ENCODE results near the gene TRIM63. TPM values are rescaled to one million over a fixed set of nuclear protein-coding genes. Genes with fewer than 3 reads are reported as not detected.

TRIM63 gene
- total and polyA plus RNA-seq, 9 of the 15 experiments (the other 6 are each of a cell fraction or from before 2014, with no cell fraction given) = 0.08 to 0.57 (median 0.36) TPM

DNA sequence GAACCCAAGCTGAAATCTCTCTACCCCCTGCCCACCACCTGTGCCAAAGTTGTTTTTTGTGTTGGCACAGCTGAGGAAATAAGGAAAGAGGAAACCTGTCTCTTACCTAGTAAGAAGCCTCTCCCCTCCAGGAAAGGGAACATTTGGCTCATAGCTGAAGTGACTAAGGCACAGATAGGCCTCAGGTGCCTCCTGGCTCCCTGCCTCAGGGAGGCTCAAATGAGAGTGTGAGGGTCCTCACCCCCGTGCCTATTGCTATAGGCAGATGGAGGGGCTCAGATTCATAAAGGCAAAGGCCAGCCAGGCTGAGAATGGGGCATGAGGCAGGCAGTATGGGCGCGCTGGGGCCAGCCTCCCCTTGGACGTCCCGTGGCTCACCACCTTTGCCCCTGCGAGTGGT is 29.0 kb downstream of the TRIM63 start:
- 0 out of 2 replicates have a peak, but pooled peaks have one; percentile 20 for TF ChIP-seq ZNF592 (IDR thresholded peaks at IDR 0.05)
- no peak for TF ChIP-seq PHF8 (IDR thresholded peaks at IDR 0.05; ENCODE audit: borderline replicate concordance, low read length)
- no TSS peak for BruUV-seq (replicated peaks)
- H3K79me2 ChIP-seq (ENCODE audit: control insufficient read depth, insufficient read depth, low read length) = peaks cover 8% of the 10 kb centered on the region; the same call in 2 of the 3 replicates
- in situ Hi-C loops (cut with MboI) (no loop called here), intact Hi-C loops (cut with micrococcal nuclease) (no loop called here)
- CTCF ChIA-PET (ENCODE audit: low intra/inter-chr PET ratio) = interaction anchor here (3.9 kb wide), 1 partner anchor 106 kb away, joined by 65 read pairs; no protein-coding TSS in a partner anchor
- FAIRE-seq = no peak
- ATAC-seq = no peak
- no peak overlapping the region for H3K4me3 ChIP-seq
- H3K36me3 ChIP-seq (ENCODE audit: control insufficient read depth, insufficient read depth, low read length) = no peaks in the 10 kb centered on the region
- no peaks in the 10 kb centered on the region for H3K9me1 ChIP-seq (ENCODE audit: control insufficient read depth, insufficient read depth, low read length)
- no peak overlapping the region for H3K4me2 ChIP-seq (ENCODE audit: insufficient read depth, low read length)
- H3K27me3 ChIP-seq (ENCODE audit: control insufficient read depth in 2 of 2, insufficient read depth in 2 of 2, low read length in 2 of 2) = no peaks in the 10 kb centered on the region
- no peaks in the 10 kb centered on the region for H4K20me1 ChIP-seq (replicated peaks; ENCODE audit: control insufficient read depth, insufficient read depth, low read length)
- POLR2A ChIA-PET = interaction anchor here (0.6 to 1.9 kb wide), 8 partner anchors 16 to 106 kb away, joined by 3 to 8 read pairs (median 4); no protein-coding TSS in a partner anchor
- H3K4me1 ChIP-seq (replicated peaks in 1 of 2; ENCODE audit: control insufficient read depth in 2 of 2, insufficient read depth in 2 of 2, low read length in 2 of 2) = peaks cover 27 to 55% of the 10 kb centered on the region in 2 experiments
- H3K9me3 ChIP-seq (replicated peaks; ENCODE audit: control insufficient read depth, insufficient read depth, low read depth, low read length) = no peaks in the 10 kb centered on the region
- H3K27ac ChIP-seq (ENCODE audit: extremely low read depth, low read depth, low read length) = no peak overlapping the region
- H2AFZ ChIP-seq (ENCODE audit: low read depth, low read length) = no peak overlapping the region
- WGBS (ENCODE audit: insufficient coverage, low coverage, missing lambda C conversion rate) = 84% methylated on average over 6 of the region's 6 CpGs
- H3K9ac ChIP-seq (ENCODE audit: insufficient read depth in 1 of 2, low read depth in 2 of 2, low read length in 2 of 2) = peak overlapping the region in 1 of 2 experiments; percentile 86; a peak in 3 of 4 replicates
- DNase-seq (ENCODE audit: extremely low read depth in 1 of 4, low spot score in 3 of 4) = no peak
